ENCODE results near the gene DPYSL5. TPM values are rescaled to one million over a fixed set of nuclear protein-coding genes. Genes with fewer than 3 reads are reported as not detected.

Gene DPYSL5
- total RNA-seq, 1 donor from 2014 or later, result 0.63 TPM

GRCh38 chr2:26860211-26860850 is 12.4 kb downstream of the DPYSL5 start:
- DNase-seq (ENCODE audit: low read depth), result no peak
- no peak overlapping the region for H3K4me3 ChIP-seq (ENCODE audit: low read depth, low read length)
- no peak for TF ChIP-seq CTCF (conservative IDR thresholded peaks at IDR 0.05; ENCODE audit: low read depth, low read length)

- no peak for TF ChIP-seq CTCF (conservative IDR thresholded peaks at IDR 0.05; ENCODE audit: low read depth, low read length)
- H3K4me3 ChIP-seq (ENCODE audit: low read depth, low read length), result no peak overlapping the region
- DNase-seq (ENCODE audit: low read depth), result no peak
Observed at GRCh38 chr2:26861610-26862224, 13.8 kb downstream of the DPYSL5 start.

GRCh38 chr2:26864226-26864625 is 16.3 kb downstream of the DPYSL5 start:
- TF ChIP-seq CTCF (conservative IDR thresholded peaks at IDR 0.05; ENCODE audit: low read depth, low read length), result no peak
- DNase-seq (ENCODE audit: low read depth), result no peak
- no peak overlapping the region for H3K4me3 ChIP-seq (ENCODE audit: low read depth, low read length)

DNA sequence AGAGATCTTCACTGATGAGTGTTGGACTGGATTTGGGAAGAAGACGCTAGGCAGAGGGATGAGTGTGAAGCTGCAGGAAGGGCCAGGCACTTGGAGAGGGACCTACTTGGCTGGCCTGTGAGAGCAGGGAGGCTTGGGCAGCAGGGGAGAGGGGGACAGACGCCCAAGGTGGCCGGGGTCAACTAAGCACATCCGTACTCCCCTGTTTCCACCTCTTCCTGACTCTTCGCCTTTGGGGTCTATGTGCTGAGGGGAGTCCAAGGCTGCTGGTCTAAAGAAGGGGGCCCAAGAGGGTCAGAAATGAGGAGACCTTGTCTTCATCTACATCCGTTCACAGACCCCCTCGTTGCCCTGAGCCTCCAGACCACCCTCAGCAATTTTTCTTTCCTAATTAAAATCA is 16.7 kb downstream of the DPYSL5 start:
- DNase-seq (ENCODE audit: low read depth), result no peak
- no peak overlapping the region for H3K4me3 ChIP-seq (ENCODE audit: low read depth, low read length)
- no peak for TF ChIP-seq CTCF (conservative IDR thresholded peaks at IDR 0.05; ENCODE audit: low read depth, low read length)

- H3K4me3 ChIP-seq (ENCODE audit: low read depth, low read length), result no peak overlapping the region
- DNase-seq (ENCODE audit: low read depth), result no peak
- no peak for TF ChIP-seq CTCF (conservative IDR thresholded peaks at IDR 0.05; ENCODE audit: low read depth, low read length)
Observed at GRCh38 chr2:26870585-26871095, 22.7 kb downstream of the DPYSL5 start.

- no peak for DNase-seq (ENCODE audit: low read depth)
- no peak overlapping the region for H3K4me3 ChIP-seq (ENCODE audit: low read depth, low read length)
- no peak for TF ChIP-seq CTCF (conservative IDR thresholded peaks at IDR 0.05; ENCODE audit: low read depth, low read length)
Observed at GRCh38 chr2:26873286-26873983, 25.5 kb downstream of the DPYSL5 start.
